Fibroblast of skin of right quadriceps (primary cell): ENCODE results near the gene HSD3B7.
A peak's percentile ranks its signal among the peaks of the same experiment; 100 is the strongest.

Experiments used
- DNase-seq: peaks from one replicate; pipeline ENCODE4 v3.0.0-alpha.2; 2013

HSD3B7 gene

GRCh38 chr16:30957456-30958174 is 27.4 kb upstream of the HSD3B7 start, which contains the start of gene SETD1A:
Gene SETD1A, plus strand, starts transcription at chr16:30957754. Its CDS starts 978 bp downstream, at chr16:30958732.
- DNase-seq = peak; percentile 97

DNA sequence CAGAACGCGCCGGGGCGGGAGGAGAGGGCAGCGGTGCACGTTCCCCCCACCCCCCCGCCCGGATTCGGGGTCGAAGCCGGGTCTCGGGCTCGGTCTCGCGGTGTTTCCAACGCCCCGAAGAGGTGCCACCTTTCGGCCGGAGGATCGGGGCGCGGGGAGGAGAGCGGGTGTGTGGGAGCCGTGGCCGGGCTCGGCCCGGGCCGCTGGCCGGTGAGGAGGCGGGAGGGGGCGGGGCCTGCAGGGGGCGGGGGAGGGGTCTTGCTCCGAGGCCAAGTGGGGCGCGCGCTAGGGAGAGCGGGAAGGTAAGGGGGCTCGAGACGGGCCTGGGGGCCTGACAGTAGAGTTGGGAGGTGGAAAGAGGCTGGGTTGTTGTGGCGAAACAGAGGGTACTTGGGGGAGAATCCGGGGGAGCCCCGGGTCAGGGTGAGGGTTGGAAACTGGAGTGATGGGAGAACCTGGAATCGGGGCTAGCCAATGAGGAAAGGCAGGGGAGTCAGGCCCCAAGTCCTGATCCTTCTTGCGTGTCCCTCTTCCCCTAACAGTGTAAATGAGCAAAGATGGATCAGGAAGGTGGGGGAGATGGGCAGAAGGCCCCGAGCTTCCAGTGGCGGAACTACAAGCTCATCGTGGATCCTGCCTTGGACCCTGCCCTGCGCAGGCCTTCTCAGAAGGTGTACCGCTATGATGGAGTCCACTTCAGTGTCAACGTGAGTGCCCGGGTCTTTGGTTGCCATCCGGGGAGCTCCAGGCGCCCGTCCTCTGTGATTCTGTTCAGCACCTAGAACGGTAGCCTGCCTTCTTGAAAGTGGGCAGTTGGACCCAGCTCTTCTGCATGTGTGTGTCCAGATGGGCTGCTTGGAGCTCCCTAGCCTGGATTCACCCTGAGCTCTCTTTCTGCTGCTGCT is 26.6 kb upstream of the HSD3B7 start:
- peak; percentile 50 for DNase-seq

DNA sequence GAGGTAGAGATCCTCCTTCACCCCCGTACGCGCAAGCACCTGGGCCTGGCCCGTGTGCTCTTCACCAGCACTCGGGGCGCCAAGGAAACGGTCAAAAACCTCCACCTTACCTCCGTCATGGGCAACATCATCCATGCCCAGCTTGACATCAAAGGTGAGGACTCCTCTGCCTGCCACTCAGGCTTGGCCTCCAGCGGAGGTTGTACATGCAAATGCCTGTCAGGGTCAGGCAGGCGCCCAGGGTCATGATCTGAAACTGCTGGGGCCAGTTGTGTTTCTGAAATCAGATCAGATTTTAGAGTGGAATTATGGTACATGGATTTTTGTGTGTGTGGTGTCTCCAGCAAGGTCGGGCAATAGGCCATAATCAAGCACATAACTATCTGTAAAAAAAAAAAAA is 23.6 kb upstream of the HSD3B7 start:
- DNase-seq = no peak

DNA sequence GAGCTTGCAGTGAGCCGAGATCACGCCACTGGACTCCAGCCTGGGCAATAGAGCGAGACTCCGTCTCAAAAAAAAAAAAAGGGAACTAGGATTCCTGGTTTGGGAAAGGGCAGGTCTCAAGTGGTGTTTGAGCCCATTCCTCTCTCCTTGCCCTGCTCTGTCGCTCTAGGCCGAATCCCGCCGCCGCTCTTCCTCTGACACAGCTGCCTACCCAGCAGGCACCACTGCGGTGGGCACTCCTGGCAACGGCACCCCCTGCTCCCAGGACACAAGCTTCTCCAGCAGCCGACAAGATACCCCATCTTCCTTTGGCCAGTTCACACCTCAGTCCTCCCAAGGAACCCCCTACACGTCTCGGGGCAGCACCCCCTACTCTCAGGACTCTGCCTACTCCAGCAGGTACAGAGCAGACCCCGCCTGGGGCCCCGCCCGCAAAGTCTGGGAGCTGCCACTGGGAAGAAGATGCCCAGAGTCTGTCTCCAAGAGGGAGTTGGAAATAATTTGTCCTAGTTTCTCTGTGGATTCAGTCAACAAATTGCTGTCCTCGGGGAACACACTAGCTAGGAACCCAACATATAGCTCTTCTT is 21.0 kb upstream of the HSD3B7 start:
- DNase-seq = no peak

DNA sequence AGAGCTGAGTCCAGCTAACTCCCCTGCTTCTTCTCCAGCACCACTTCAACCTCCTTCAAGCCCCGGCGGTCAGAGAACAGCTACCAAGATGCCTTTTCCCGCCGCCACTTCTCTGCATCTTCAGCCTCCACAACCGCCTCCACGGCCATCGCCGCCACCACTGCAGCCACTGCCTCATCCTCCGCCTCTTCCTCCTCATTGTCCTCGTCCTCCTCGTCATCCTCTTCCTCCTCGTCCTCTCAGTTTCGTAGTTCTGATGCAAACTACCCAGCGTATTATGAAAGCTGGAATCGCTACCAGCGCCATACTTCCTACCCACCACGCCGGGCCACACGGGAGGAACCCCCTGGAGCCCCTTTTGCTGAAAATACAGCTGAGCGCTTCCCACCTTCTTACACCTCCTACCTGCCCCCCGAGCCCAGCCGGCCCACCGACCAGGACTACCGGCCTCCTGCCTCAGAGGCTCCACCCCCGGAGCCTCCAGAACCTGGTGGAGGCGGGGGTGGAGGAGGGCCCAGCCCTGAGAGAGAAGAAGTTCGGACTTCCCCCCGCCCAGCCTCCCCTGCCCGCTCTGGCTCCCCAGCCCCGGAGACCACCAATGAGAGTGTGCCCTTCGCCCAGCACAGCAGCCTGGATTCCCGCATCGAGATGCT is 20.3 kb upstream of the HSD3B7 start:
- no peak for DNase-seq

DNA sequence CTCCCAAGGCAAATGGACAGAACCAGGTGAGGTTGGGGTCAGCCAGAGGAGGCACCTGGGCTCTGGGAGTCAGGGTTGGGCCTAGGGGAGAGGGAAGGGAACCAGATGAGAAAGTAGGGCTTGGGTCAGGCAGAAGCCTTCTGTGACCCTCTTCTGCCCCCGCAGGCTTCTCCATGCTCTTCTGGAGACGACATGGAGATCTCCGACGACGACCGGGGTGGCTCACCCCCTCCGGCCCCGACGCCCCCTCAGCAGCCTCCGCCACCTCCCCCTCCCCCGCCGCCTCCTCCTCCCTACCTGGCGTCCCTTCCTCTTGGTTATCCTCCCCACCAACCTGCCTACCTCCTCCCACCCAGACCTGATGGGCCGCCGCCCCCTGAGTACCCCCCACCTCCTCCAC is 19.6 kb upstream of the HSD3B7 start:
- no peak for DNase-seq

DNA sequence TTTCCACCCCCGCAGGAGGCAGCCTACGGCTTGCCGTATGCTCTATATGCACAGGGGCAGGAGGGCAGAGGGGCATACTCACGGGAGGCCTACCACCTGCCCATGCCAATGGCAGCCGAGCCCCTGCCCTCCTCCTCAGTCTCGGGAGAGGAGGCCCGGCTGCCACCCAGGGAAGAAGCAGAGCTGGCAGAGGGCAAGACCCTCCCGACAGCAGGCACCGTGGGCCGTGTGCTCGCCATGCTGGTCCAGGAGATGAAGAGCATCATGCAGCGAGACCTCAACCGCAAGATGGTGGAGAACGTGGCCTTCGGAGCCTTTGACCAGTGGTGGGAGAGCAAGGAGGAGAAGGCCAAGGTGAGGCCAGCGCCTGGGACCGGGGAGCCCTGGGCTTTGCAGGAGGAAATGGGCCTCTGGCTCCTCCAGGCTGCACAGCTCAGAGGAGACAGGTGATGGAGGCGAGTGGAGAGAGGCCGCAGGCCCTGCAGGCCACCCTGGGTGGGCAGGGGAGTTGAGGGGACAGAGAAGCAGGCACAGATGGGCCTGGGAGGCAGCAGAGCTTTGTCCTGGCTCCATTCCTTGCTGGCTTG is 18.9 kb upstream of the HSD3B7 start:
- DNase-seq = no peak

DNA sequence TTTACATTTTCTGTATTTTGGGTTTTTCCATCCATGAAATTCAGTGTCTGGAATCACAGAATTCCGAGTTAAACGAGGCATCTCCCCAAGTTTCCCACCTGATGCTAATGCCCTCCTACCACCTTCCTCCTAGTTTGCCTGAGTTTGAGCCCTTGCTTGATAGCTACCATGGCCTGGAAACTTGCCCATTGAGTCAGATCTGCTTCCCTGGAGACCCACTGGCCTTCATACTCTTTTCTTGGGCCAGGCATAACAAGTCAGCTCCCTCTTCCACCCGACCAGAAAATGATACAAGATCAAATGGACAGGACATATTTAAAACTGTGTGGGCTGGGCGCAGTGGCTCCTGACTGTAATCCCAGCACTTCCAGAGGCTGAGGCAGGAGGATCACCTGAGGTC is 17.2 kb upstream of the HSD3B7 start:
- no peak for DNase-seq

- no peak for DNase-seq
Measured at GRCh38 chr16:30969246-30969842, 15.7 kb upstream of the HSD3B7 start.

GRCh38 chr16:30971298-30971697 is 13.7 kb upstream of the HSD3B7 start:
- DNase-seq = no peak

DNA sequence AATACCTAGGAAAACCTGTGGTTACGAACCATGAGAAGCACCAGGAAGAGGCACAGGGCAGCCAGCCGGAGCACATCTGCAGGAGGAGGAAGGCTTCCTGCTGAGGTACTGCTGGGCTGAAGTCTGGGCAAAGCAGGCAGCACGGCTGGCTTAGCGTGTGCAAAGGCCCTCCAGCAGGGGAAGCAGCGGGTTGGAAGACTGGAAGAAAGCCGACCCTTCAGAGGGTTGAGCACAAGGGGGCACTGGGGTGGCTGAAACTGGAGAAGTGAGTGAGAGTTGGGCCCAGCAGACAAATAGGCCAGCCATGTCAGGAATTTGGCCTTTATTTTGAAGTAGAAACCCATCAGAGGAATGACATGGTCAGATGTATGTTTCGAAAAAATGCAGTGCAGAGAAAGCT is 12.1 kb upstream of the HSD3B7 start:
- no peak for DNase-seq

GRCh38 chr16:30974348-30974747 is 10.7 kb upstream of the HSD3B7 start:
- no peak for DNase-seq

DNA sequence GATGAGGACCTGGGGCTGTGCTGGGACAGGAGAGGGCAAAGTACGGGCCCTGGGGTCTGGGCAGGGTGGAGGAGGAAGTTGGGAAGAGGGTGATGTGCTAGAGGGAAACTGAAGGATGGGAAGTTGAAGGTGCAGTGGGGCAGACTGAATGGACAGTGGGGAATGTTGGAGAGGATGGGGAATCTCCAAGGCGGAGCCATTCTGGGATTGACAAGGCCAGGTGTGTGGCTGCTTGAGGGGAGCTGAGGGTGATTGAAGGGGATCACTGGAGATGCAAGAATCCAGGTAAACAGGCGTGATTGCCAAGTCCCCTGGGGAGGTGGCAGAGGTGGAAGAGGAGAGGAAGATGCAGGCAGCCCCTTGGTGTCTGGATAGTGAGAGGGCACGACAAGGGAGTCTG is 8.5 kb upstream of the HSD3B7 start:
- DNase-seq = no peak

- DNase-seq = no peak
Measured at GRCh38 chr16:30977502-30977901, 7.5 kb upstream of the HSD3B7 start.

DNA sequence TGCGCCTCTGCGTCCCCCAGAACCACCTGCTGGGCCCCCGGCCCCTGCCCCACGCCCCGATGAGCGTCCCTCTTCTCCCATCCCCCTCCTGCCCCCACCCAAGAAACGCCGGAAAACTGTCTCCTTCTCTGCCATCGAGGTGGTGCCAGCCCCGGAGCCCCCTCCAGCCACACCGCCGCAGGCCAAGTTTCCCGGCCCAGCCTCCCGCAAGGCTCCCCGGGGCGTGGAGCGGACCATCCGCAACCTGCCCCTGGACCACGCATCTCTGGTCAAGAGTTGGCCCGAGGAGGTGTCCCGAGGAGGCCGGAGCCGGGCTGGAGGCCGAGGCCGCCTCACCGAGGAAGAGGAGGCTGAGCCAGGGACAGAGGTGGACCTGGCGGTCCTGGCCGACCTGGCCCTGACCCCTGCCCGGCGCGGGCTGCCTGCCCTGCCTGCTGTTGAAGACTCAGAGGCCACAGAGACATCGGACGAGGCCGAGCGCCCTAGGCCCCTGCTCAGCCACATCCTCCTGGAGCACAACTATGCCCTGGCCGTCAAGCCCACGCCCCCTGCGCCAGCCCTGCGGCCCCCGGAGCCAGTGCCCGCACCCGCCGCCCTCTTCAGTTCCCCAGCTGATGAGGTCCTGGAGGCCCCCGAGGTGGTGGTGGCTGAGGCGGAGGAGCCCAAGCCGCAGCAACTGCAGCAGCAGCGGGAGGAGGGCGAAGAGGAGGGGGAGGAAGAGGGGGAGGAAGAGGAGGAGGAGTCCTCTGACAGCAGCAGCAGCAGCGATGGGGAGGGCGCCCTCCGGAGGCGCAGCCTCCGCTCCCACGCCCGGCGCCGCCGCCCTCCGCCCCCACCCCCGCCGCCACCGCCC is 5.6 kb upstream of the HSD3B7 start:
- DNase-seq = no peak

DNA sequence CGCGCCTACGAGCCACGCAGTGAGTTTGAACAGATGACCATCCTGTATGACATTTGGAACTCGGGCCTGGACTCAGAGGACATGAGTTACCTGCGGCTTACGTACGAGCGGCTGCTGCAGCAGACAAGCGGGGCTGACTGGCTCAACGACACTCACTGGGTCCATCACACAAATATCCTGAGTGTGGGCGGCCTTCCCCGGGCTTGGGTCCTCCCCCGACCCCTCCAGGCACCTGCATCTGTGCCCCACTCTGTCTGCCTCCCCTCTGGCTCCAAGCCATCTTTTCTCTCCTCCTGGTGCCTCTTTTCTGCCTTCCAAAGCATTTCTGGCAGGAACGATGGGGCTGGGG is 5.0 kb upstream of the HSD3B7 start:
- no peak for DNase-seq

GRCh38 chr16:30980434-30980833 is 4.6 kb upstream of the HSD3B7 start:
- DNase-seq = no peak

- no peak for DNase-seq
Measured at GRCh38 chr16:30980959-30981358, 4.0 kb upstream of the HSD3B7 start.

DNA sequence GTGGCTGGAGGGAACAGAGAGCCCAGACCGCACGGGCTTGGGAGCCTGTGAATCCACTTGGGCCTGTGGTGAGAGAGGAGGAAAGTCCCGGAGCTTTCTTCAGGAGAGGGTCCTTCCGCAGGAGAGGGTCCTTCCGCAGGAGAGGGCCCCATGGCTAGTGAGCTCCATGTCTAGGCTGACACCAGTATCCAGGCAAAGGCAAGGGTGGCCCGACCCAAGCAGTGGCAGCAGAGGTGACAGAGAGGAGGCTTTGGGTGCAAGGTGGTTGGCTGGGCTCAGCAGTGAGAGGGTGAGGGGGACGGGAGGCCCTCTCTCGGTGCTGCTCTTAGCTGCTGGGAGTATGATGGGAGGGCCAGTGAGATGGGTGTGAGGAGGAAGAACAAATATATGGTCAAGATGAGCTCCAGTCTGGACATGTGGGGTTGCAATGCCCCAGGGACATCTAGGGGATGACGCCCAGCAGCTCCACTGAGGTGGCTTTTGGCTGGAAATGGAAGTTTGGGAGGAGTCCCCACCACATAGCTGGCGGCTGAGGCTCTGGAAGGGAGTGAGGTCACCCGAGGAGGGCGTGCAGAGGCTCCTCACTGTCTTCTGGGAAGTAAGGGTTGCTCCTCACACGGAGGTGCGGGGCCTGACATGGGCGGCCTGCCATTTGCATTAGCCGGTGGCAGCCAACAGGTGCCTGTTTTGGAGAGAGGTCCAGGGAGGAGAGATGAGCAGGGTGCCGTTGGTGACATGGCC is 2.3 kb upstream of the HSD3B7 start:
- no peak for DNase-seq

DNA sequence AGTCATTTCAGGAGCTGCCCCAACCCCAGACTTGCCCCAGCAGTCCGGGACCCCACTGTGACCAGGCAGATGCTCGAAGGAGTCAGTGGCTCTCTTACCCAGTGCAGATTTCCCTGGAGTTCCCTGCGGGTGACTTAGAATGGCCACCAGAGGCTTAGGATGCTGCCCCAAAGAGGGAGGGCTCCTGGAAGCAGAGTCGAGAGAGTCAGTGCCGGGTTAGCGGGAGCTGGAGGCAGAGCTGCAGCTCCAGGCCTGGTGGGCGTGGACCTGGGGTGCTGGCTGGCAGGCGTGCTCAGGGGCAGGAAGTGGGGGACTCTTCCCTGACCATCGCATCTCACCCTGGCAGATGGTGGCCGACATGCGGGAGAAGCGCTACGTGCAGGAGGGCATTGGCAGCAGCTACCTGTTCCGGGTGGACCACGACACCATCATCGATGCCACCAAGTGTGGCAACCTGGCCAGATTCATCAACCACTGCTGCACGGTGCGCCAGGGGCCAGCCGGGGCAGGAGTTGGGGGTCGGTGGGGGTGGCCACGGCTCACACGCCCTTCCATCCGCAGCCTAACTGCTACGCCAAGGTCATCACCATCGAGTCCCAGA is 1.6 kb upstream of the HSD3B7 start:
- no peak for DNase-seq
